Adrenal gland (tissue), 12 donors: Measurements from ENCODE around the gene TSKU. TPM values are rescaled to one million over a fixed set of nuclear protein-coding genes. Genes with fewer than 3 reads are reported as not detected.

ENCODE experiments used
- DNase-seq, 7 donors: peaks; one replicate each; pipeline ENCODE4 v3.0.0-alpha.2; 2019 to 2020
- H3K27ac ChIP-seq, 5 donors: fragments of 200-600 bp; sonication (generic) in 4 of 5; 1 replicate in 3 of 5; 2 replicates in 2 of 5; pipeline versions ENCODE4 v1.5.1 to v1.8.0; 2016 to 2020; ENCODE audit warnings: mild to moderate bottlenecking in 1 of 5
- H3K27me3 ChIP-seq: fragments of 200-600 bp; 2 replicates; pipeline ENCODE4 v1.8.0; 2021
- H3K36me3 ChIP-seq, 2 donors: fragments of 200-600 bp; replicated peaks in 1 of 2; 1 replicate in 1 of 2; 2 replicates in 1 of 2; pipeline versions ENCODE4 v1.5.1 to v1.8.0; 2018 to 2022
- H3K4me1 ChIP-seq, 2 donors: fragments of 200-600 bp; replicated peaks in 1 of 2; 1 replicate in 1 of 2; 2 replicates in 1 of 2; pipeline versions ENCODE4 v1.5.1 to v1.8.0; 2018 to 2021
- H3K4me3 ChIP-seq, 4 donors: fragments of 200-600 bp; sonication (generic) in 3 of 4; one replicate each; pipeline ENCODE4 v1.5.1; 2016 to 2018
- H3K9me3 ChIP-seq, 3 donors: fragments of 200-600 bp; sonication (generic) in 1 of 3; replicated peaks in 1 of 3; 1 replicate in 2 of 3; 2 replicates in 1 of 3; pipeline versions ENCODE4 v1.5.1 to v1.8.0; 2016 to 2021
- CTCF ChIP-seq, 6 experiments: fragments of 450-650 bp in 4 of 6; fragments of 200-600 bp in 2 of 6; sonication (generic) in 1 of 6; IDR thresholded peaks; 1 replicate in 5 of 6; 2 replicates in 1 of 6; pipeline versions ENCODE4 v1.5.1 to v1.8.0; 2016 to 2021; ENCODE audit warnings: antibody characterized with exemption in 6 of 6, mild to moderate bottlenecking in 2 of 6, moderate library complexity in 1 of 6
- POLR2A ChIP-seq, 2 donors: fragments of 450-650 bp; IDR thresholded peaks; one replicate each; pipeline ENCODE4 v1.6.1; 2017; ENCODE audit warnings: antibody characterized with exemption in 2 of 2, mild to moderate bottlenecking in 2 of 2, moderate library complexity in 1 of 2
- WGBS, 4 donors: extraction: QIAGEN DNeasy Blood & Tissue Kit in 2 of 4; methylation state at CpG; one replicate each; pipeline versions ENCODE4 v1.1.5 to v1.1.7; 2013 to 2017; 5-methylcytosine and 5-hydroxymethylcytosine counted together
- intact Hi-C, 2 donors: fragments of 100-400 bp; cut with DNase I; formaldehyde crosslinking; loops; one replicate each; pipeline versions ENCODE4 v1.14.1 to v1.15.0; 2022 to 2023
- polyA plus RNA-seq, 3 donors: library from polyadenylated mRNA; stranded (reverse); fragments of 200-250 nt in 2 of 3; fragments of 350-450 nt in 1 of 3; fragmentation: Illumina TruSeq in 1 of 3; extraction: RNeasy Lipid Tissue Mini Kit (QIAGEN cat#74804) in 1 of 3; gene quantifications; one replicate each; pipeline ENCODE4 v1.2.3, GENCODE V29; 2013 to 2014
- total RNA-seq, 9 donors: library from RNA; depleted of rRNA in 4 of 9; stranded (reverse); fragments of >200 nt in 4 of 9; fragments of 120-200 nt in 1 of 9; fragmentation: NEBNext Ultra II Directional in 1 of 9; extraction: Animal tissue kit (Norgen Biotek cat#: 25700) in 1 of 9; gene quantifications; one replicate each; pipeline versions ENCODE4 v1.1.0 to v1.2.4, GENCODE V29; 2013 to 2023
- donor health status: healthy with polysubstance abuse.
- donor health status: Bipolar disorder and iron deficiency.
- donor health status: DM: yes; HTN: yes; CAD: no.
- donor health status: DM: no; HTN: no; CAD: no.
- donor health status: DM: no; HTN: no; CAD: no.
- donor health status: DM: yes; HTN: yes; CAD: no.

Gene TSKU
- total and polyA plus RNA-seq, 12 donors, result 6.7 to 129 (median 12.7) TPM

DNA sequence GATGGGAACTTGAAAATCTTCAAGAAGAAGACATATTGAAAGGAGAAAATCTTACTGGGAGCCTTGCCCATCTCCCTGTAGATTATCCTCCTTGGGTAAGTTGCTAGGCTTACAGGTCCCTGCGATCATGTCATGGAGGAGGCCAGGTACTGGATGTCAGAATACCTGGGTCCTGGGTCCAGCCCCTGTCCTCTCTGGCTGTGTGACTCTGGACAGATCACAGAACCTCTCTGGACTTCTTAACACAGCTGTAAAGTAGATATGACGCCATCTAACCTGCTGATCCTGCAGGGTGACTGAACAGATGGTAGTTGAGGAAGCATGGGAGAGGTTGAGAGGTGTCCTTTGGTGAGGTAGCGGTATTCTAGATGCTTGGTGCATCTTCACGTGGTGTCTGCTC lies 4.1 kb downstream of the TSKU start:
- H3K36me3 ChIP-seq, result no peaks in the 10 kb centered on the region
- H3K9me3 ChIP-seq, result no peaks in the 10 kb centered on the region
- intact Hi-C loops, result no loop called here
- no peak for TF ChIP-seq POLR2A (IDR thresholded peaks at IDR 0.05)
- no peak for TF ChIP-seq CTCF (IDR thresholded peaks at IDR 0.05)
- H3K27ac ChIP-seq, result peak overlapping the region in 1 of 5 donors; percentile 60
- H3K4me3 ChIP-seq, result no peak overlapping the region
- peaks cover 13 to 29% of the 10 kb centered on the region in 2 donors for H3K4me1 ChIP-seq
- no peak for DNase-seq
- H3K27me3 ChIP-seq, result no peaks in the 10 kb centered on the region
- WGBS, 4 donors, result 90 to 97% (median 92%) methylated on average over 4 of the region's 4 CpGs

DNA sequence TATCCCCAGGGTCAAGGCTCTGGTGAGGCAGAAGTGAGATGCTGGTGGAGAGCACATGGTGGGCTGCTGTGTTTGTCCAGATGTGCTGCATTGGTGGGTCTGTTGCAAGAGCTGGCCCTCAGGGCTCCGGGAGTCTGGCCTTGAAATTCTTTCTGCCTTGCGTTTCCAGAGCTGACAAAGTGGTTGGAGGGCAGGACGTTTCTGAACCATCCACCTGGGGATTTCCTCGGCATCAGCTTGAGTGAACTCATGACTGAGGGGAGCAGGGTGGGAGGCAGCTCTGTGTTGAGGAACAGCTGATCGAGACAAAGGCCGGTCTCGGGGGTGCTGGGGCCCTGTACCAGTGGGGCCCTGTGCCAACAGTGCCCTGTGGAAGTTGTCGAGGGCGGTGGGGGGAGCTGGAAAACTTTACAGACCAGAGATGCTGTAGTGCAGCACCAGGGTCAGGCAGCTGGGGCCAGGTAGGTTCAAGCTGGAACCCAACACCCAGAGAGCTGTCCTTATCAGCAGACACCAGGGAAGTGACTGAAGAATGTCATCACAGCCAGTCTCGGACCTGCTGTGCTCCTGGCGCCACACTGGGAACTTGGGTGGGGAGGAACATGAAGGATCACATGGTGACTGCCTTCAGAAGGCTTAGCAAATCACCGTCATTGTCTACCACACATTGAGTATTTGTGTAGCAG lies 4.9 kb downstream of the TSKU start:
- intact Hi-C loops, result no loop called here
- H3K27ac ChIP-seq, result peak overlapping the region in 1 of 5 donors; percentile 60

DNA sequence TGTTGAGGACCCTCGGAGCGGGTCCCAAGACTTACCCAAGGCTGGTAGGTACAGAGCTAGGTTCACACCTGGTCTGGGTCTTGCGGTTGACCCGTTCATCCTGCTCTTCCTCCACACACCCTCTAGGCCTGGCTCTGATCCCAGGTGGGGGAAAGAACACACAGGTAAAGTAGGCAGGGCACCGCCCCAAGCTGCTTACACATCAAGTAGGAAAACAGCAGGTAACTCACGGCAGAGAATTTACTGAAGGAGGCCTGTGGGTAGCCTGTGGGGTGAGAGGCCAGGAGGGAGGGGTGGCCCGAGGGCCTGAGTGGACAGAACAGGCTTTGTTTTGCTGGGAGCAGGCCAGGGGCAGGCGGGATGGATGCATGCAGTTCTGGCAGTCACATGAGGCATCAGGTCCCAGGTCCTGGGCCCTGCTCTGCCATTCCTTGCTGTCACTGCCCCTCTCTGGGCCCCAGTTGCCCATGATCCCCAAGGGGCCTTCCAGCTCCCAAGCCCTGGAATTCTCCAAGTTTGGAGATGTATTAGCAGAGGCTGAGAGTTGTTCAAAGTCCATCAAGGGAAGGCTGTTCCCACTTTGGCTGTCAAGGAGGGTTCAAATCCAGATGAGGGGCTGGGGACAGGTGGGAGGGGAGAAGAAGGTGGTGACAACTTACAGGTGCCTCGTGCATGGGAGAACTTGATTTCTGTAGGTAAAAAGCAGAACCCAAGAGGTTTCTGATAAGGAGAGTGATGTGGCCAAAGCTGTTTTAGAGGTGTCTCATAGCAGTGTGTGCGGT lies 5.7 kb downstream of the TSKU start:
- intact Hi-C loops, result no loop called here
- peaks cover 7 to 23% of the 10 kb centered on the region in 2 donors for H3K4me1 ChIP-seq
- TF ChIP-seq POLR2A (IDR thresholded peaks at IDR 0.05) (no peak), CTCF (IDR thresholded peaks at IDR 0.05) (no peak)
- 84 to 94% (median 90%) methylated on average over 8 to 10 of the region's 10 CpGs for WGBS, 4 donors
- H3K27me3 ChIP-seq, result no peaks in the 10 kb centered on the region
- H3K27ac ChIP-seq, result peak overlapping the region in 1 of 5 donors; percentile 60
- H3K36me3 ChIP-seq, result no peaks in the 10 kb centered on the region
- no peaks in the 10 kb centered on the region for H3K9me3 ChIP-seq
- no peak overlapping the region for H3K4me3 ChIP-seq
- DNase-seq, result peak in 1 of 7 donors; percentile 11

More for the DNA sequence above, 4.9 kb downstream of the TSKU start:
- WGBS, 4 donors, result 53 to 64% (median 59%) methylated on average over 7 to 12 of the region's 12 CpGs
- Histone ChIP-seq H3K4me3 (no peak overlapping the region), H3K4me1 (peaks cover 13 to 29% of the 10 kb centered on the region in 2 donors), H3K36me3 (no peaks in the 10 kb centered on the region), H3K9me3 (no peaks in the 10 kb centered on the region), H3K27me3 (no peaks in the 10 kb centered on the region)
- DNase-seq, result peak in 4 of 7 donors; percentile 44 to 47 (median 46)
- TF ChIP-seq POLR2A (IDR thresholded peaks at IDR 0.05), result no peak
- TF ChIP-seq CTCF (IDR thresholded peaks at IDR 0.05), result no peak

DNA sequence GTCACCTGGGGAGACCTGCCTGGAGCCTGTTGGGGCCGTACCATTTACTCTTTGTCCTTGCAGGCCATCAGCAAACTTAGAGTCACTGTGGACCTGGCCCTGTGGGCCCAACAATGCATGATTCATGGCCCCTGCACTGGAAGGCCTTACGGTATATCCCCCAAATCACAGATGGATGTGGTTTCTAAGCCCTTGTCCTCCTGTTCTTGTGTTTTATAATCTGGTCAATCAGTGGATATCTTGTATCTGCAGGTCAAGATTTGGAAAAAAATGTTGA lies 6.2 kb downstream of the TSKU start:
- peaks cover 4 to 18% of the 10 kb centered on the region in 2 donors for H3K4me1 ChIP-seq
- H3K4me3 ChIP-seq, result no peak overlapping the region
- H3K9me3 ChIP-seq, result no peaks in the 10 kb centered on the region
- no peaks in the 10 kb centered on the region for H3K36me3 ChIP-seq
- no peak for TF ChIP-seq POLR2A (IDR thresholded peaks at IDR 0.05)
- no peak for TF ChIP-seq CTCF (IDR thresholded peaks at IDR 0.05)
- intact Hi-C loops, result no loop called here
- 89 to 94% (median 91%) methylated on average over 2 of the region's 2 CpGs for WGBS, 4 donors
- DNase-seq, result no peak
- H3K27ac ChIP-seq, result no peak overlapping the region
- H3K27me3 ChIP-seq, result no peaks in the 10 kb centered on the region
